ENCODE data around the gene LRRK1.
"Not testable (repeated sequence)": the region's sequence is repeated elsewhere in the genome, so short reads cannot be mapped to it uniquely, and the experiment has no call there.

Gene LRRK1

GRCh38 chr15:101066501-101067408, 147.6 kb downstream of the LRRK1 start:
- no peak for DNase-seq (ENCODE audit: low read depth in 1 of 2, low spot score in 1 of 2)

- no peak for DNase-seq (ENCODE audit: low read depth in 1 of 2, low spot score in 1 of 2)
These were observed 148.7 kb downstream of the LRRK1 start for GRCh38 chr15:101067660-101068522.

GRCh38 chr15:101068523-101068960, 149.4 kb downstream of the LRRK1 start:
- no peak for DNase-seq (ENCODE audit: low read depth in 1 of 2, low spot score in 1 of 2)

GRCh38 chr15:101068961-101069653, 149.9 kb downstream of the LRRK1 start:
- no peak for DNase-seq (ENCODE audit: low read depth in 1 of 2, low spot score in 1 of 2)

- no peak for DNase-seq (ENCODE audit: low read depth in 1 of 2, low spot score in 1 of 2)
These were observed 150.5 kb downstream of the LRRK1 start for GRCh38 chr15:101069654-101069973.

GRCh38 chr15:101070024-101070423, 150.9 kb downstream of the LRRK1 start:
- no peak for DNase-seq (ENCODE audit: low read depth in 1 of 2, low spot score in 1 of 2)

GRCh38 chr15:101070502-101071273, 151.5 kb downstream of the LRRK1 start:
- DNase-seq (ENCODE audit: low read depth in 1 of 2, low spot score in 1 of 2), result no peak

- DNase-seq (ENCODE audit: low read depth in 1 of 2, low spot score in 1 of 2), result no peak
These were observed 152.5 kb downstream of the LRRK1 start for GRCh38 chr15:101071651-101072050.

GRCh38 chr15:101072235-101072634, 153.1 kb downstream of the LRRK1 start:
- DNase-seq (ENCODE audit: low read depth in 1 of 2, low spot score in 1 of 2), result not testable (repeated sequence)

GRCh38 chr15:101077806-101078668, 158.9 kb downstream of the LRRK1 start:
- not testable (repeated sequence) for DNase-seq (ENCODE audit: low read depth in 1 of 2, low spot score in 1 of 2)

- DNase-seq (ENCODE audit: low read depth in 1 of 2, low spot score in 1 of 2), result no peak
These were observed 159.6 kb downstream of the LRRK1 start for GRCh38 chr15:101078669-101079323.

- DNase-seq (ENCODE audit: low read depth in 1 of 2, low spot score in 1 of 2), result no peak
These were observed 162.7 kb downstream of the LRRK1 start for GRCh38 chr15:101081900-101082299.

GRCh38 chr15:101083336-101084045, 164.3 kb downstream of the LRRK1 start:
- DNase-seq (ENCODE audit: low read depth in 1 of 2, low spot score in 1 of 2), result no peak

- no peak for DNase-seq (ENCODE audit: low read depth in 1 of 2, low spot score in 1 of 2)
These were observed 165.6 kb downstream of the LRRK1 start for GRCh38 chr15:101084801-101085200.

GRCh38 chr15:101085311-101085700, 166.1 kb downstream of the LRRK1 start:
- no peak for DNase-seq (ENCODE audit: low read depth in 1 of 2, low spot score in 1 of 2)

- DNase-seq (ENCODE audit: low read depth in 1 of 2, low spot score in 1 of 2), result no peak
These were observed 167.4 kb downstream of the LRRK1 start for GRCh38 chr15:101086394-101087171.

GRCh38 chr15:101087172-101087769, 168.1 kb downstream of the LRRK1 start:
- DNase-seq (ENCODE audit: low read depth in 1 of 2, low spot score in 1 of 2), result no peak
